HG02571 (cell line): Measurements from ENCODE around the gene MFN1.
A peak's percentile ranks its signal among the peaks of the same experiment; 100 is the strongest.
"Not testable (repeated sequence)": the region's sequence is repeated elsewhere in the genome, so short reads cannot be mapped to it uniquely, and the experiment has no call there.

ENCODE experiments used
- ATAC-seq: cut with Tn5 transposase; IDR thresholded peaks from one replicate; pipeline ENCODE4 v1.9.1; 2021; ENCODE audit warnings: mild to moderate bottlenecking, moderate library complexity; ENCODE audit not compliant: unreplicated experiment

MFN1 gene

GRCh38 chr3:179347345-179348194 lies at the start of gene MFN1:
Gene MFN1, plus strand, starts transcription at chr3:179347709. Its CDS starts 1,143 bp downstream, at chr3:179348852.
- ATAC-seq, result peak; percentile 95

- no peak for ATAC-seq
Measured at GRCh38 chr3:179297971-179298725, 49.4 kb upstream of the MFN1 start.

- no peak for ATAC-seq
Measured at GRCh38 chr3:179299316-179299715, 48.2 kb upstream of the MFN1 start.

GRCh38 chr3:179299999-179300613 lies 47.4 kb upstream of the MFN1 start:
- ATAC-seq, result peak; percentile 59

- no peak for ATAC-seq
Measured at GRCh38 chr3:179301645-179302044, 45.9 kb upstream of the MFN1 start.

GRCh38 chr3:179302111-179302510 lies 45.4 kb upstream of the MFN1 start:
- ATAC-seq, result no peak

DNA sequence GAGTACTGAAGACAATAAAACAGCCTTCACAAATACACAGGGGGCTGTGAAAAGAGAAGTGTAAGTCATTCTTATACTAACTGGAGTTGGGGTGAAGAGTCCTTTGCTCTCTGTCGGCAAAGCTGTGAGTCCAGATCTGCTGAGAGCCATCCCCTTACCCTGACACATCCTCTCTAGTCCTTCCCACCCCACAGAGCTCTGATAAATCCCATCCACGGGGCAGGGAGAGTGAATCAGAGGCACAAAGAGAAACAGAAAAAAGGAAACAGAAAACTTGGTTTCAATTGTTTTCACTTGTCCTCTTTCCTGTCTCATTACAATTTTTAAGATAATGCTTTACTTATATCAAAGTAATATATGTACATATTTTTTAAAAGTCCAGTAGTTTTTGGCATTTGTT lies 42.9 kb upstream of the MFN1 start:
- no peak for ATAC-seq

DNA sequence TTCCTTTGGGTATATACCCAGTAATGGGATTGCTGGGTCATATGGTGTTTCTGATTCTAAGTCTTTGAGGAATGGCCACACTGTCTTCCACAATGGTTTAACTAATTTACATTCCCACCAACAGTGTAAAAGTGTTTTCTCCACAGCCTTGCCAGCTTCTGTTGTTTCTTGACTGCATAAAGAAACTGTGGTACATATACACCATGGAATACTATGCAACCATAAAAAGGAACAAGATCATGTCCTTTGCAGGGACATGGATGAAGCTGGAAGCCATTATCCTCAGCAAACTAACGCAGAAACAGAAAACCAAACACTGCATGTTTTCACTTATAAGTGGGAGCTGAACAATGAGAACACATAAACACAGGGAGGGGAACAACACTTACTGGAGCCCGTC lies 40.1 kb upstream of the MFN1 start:
- not testable (repeated sequence) for ATAC-seq

- ATAC-seq, result no peak
Measured at GRCh38 chr3:179308001-179308400, 39.5 kb upstream of the MFN1 start.

GRCh38 chr3:179309225-179310078 lies 38.1 kb upstream of the MFN1 start:
- peak; percentile 77 for ATAC-seq

- ATAC-seq, result no peak
Measured at GRCh38 chr3:179318876-179319275, 28.6 kb upstream of the MFN1 start.

DNA sequence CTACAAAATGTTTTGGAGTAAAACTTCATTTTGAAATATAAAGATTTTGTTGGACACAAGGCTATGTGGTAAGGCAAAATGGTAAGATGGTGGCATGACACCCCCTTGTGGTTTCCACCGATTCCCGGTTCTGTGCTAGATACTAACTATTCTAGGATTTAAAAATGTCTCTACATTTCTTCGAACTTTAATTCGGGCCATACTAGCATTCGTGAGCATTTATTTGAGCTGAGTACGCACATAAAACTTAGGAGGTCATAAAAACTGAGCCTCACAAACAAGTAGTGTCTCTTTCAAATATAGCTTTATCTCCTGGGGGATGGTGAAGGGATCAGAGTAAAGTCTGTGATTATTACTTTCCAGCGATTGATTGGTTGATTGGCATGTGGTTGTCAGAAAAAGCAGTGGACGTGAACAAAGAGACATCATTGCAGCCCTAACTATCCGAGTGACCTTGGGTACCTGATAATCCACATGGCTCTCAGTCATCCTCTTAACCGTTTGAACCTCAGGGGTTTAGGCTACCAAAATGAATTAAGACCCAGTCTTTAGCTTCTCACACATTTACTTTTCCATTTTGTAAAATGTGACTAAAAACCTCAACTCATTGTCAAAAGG lies 25.7 kb upstream of the MFN1 start:
- ATAC-seq, result no peak

DNA sequence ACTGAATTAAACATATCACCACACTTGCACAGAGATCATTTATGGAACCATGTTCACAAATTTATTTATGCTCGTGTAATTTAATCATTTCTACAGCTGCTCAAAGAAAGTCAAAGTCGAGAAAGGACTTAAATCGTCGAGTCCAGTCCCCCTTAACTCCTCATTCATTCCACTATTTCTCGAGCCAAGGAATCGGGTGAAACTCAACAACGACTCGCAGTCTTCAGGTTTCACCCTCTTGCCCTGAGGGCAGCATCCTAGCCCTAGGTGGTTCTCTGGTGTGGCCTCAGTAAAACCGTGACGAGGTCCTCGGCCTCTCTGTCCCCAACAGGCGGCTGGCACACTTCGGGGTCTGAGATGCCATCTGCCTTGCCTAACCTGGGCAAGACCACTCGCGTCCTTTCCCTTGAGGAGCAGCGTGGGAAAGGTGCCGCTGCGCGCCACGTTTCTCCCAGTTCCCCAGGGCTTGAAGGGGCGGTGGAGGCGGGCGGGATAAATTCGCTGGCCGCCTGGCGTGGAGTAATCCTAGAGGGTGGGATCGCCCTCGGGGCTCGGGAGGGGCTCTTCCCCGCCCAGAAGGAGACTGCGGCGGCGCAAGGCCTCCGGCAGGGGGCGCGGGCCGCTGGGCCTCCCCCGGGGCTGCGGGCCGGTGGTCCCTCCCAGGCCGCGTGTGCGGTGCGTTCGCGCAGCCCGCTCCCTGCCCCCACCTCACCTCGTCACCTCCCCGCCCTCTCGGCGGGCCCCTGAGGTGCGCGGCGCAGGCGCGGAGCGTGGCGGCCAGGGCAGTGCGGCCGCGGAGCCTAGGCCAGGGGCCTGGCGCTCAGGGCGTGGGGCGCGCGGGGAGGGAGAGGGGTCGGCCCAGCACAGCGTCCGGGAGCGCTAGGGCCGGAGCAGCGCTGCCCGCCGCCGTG lies 25.0 kb upstream of the MFN1 start, which contains the start of gene ZNF639:
ZNF639 (plus strand) TSS at position 746 of the 911 bp plus-strand sequence. CDS start 5,263 bp downstream, outside the sequence.
- peak; percentile 72 for ATAC-seq

DNA sequence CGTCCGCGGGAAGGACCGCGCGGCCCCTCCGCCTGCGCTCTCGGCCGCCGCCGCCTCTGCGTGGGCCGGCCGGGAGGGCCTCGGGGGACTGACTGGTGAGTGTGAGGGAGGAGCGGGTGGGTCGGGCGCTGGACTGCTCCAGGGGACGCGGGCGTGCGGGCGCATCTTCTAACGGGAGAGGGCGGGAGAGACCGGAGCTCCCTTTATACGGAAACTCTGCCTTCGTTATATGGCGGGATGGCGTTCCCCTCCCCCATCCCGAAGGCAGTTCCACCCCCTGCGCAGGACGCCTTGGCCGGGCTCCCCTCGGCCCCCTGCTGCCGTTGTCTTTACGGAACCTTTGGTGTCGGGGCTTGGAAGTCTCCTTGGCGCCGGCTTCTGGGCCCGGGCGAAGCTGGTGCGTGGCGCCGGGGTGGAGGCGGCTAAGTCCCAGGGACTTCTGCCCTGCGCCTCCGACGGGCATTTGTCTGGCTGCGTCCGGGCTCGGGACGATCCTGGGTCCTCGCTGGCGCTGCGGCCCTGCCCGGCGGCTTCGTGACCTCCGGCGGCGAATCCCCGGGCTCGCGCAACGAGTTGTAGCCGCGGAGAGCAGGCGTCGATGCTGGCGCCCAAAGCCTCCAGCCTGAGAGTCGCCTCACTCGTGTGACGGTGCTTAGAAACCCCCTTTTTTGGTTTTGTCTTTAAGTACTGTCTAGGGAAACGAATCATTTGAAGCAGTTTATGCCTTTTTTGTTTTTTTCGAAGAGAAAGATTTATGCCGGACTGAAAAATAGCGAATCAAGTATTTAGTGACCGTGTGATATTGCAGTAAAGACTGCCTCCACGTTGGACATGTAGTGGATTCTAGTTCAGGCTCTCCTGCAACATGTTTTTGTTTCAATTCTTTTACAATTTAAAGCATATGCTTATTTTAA lies 24.1 kb upstream of the MFN1 start:
- ATAC-seq, result peak; percentile 35

DNA sequence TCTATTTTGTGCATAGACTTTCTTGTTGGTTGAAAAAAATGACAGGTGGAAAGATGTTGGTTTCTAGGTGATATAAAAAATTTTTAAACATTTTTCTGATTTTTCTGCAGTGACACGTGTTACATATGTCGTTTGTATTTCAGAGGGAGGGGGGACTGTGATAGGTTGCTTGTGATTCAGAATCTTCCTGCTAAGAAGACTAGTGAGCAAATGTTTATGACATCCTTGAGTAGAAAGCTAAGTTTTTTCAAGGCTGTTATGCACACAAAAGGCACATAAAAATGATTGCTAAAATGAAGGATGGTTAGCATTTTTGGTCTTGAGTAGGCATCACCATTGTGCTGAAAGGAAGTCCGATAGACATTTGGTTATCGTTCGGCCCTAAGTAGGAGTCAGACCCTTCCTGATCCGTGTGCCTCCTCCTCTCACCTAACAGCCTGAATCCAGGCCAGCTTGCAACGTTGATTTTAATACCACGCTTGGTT lies 23.2 kb upstream of the MFN1 start:
- ATAC-seq, result no peak

DNA sequence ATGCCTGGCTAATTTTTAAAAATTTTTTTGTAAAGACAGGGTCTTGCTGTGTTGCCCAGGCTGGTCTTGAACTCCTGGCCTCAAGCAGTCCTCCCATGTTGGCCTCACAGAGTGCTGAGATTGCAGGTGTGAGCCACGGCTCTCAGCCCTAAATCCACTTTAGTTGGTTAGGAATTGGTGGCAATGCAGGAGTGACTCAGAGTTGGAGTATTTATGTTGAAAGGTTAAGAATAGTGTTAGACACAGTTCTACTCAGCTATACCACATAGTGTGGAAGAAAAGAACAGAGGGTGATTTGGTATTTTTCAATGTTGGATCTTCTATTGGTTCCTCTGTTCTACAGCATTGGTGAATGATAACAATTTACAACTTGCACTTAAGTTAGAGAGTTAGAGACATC lies 17.1 kb upstream of the MFN1 start:
- no peak for ATAC-seq

DNA sequence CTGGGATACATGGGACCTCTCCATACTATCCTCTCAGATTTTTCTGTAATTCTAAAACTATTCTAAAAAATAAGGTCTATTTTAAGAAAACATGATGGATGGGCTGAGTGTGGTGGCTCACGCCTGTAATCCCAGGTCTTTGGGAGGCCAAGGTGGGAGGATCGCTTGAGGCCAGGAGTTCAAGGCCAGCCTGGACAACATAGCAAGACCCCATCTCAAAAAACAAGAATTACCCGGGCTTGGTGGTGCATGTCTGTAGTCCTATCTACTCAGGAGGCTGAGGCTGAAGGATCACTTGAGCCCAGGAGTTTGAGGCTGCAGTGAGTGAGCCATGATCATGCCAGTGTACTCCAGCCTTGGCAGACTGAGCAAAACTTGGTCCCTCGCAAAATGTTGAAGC lies 15.3 kb upstream of the MFN1 start:
- ATAC-seq, result no peak

- ATAC-seq, result no peak
Measured at GRCh38 chr3:179333084-179333483, 14.4 kb upstream of the MFN1 start.
